GM23338 (cell line): ENCODE measurements around the gene MAMLD1. TPM values are rescaled to one million over a fixed set of nuclear protein-coding genes. Genes with fewer than 3 reads are reported as not detected.

Experiments
- ATAC-seq: fragments of 200-7000 bp; cut with Tn5 transposase; 3 replicates; pipeline ENCODE4 v1.9.1; 2020
- DNase-seq: peaks from one replicate; pipeline ENCODE4 v3.0.0-alpha.2; 2015; ENCODE audit warnings: low spot score
- H2AFZ ChIP-seq: fragments of 200-600 bp; sonication (generic); 2 replicates; pipeline ENCODE4 v1.8.0; 2016; ENCODE audit warnings: antibody characterized with exemption, mild to moderate bottlenecking, moderate library complexity
- H3F3A ChIP-seq: fragments of 200-600 bp; sonication (generic); replicated peaks from 2 replicates; pipeline ENCODE4 v1.8.0; 2017; ENCODE audit warnings: antibody characterized with exemption, mixed run types, low read depth
- H3K27ac ChIP-seq: fragments of 200-600 bp; sonication (generic); 2 replicates; pipeline ENCODE4 v1.6.1; 2016; ENCODE audit warnings: low read depth
- H3K27me3 ChIP-seq: fragments of 200-600 bp; sonication (generic); 2 replicates; pipeline ENCODE4 v1.8.0; 2016; ENCODE audit warnings: mild to moderate bottlenecking, mixed run types, moderate library complexity; ENCODE audit not compliant: insufficient read depth
- H3K36me3 ChIP-seq: fragments of 200-600 bp; sonication (generic); 2 replicates; pipeline ENCODE4 v1.8.0; 2016; ENCODE audit warnings: mild to moderate bottlenecking; ENCODE audit not compliant: insufficient read depth
- H3K4me1 ChIP-seq: fragments of 200-600 bp; sonication (generic); 2 replicates; pipeline ENCODE4 v1.8.0; 2016; ENCODE audit warnings: mild to moderate bottlenecking, moderate library complexity; ENCODE audit not compliant: insufficient read depth
- H3K4me2 ChIP-seq: fragments of 200-600 bp; sonication (generic); 2 replicates; pipeline ENCODE4 v1.7.1; 2017; ENCODE audit warnings: mixed run types
- H3K4me3 ChIP-seq: fragments of 200-600 bp; sonication (generic); 2 replicates; pipeline ENCODE4 v1.6.1; 2016; ENCODE audit warnings: mixed run types
- H3K79me2 ChIP-seq: fragments of 200-600 bp; sonication (generic); replicated peaks from 2 replicates; pipeline ENCODE4 v1.8.0; 2017; ENCODE audit warnings: mild to moderate bottlenecking; ENCODE audit not compliant: insufficient read depth
- H3K9me2 ChIP-seq: fragments of 200-600 bp; sonication (generic); 2 replicates; pipeline ENCODE4 v1.8.0; 2017; ENCODE audit not compliant: insufficient read depth
- H4K20me1 ChIP-seq: fragments of 200-600 bp; sonication (generic); replicated peaks from 2 replicates; pipeline ENCODE4 v1.8.0; 2017; ENCODE audit warnings: mild to moderate bottlenecking; ENCODE audit not compliant: insufficient read depth
- H3K27ac Mint-ChIP-seq: 2 replicates; pipeline ENCODE4 v1.8.0; 2020; ENCODE audit warnings: inconsistent platforms, mild to moderate bottlenecking, moderate library complexity, mixed read lengths
- H3K27me3 Mint-ChIP-seq: 3 replicates; pipeline ENCODE4 v1.8.0; 2022; ENCODE audit warnings: low read depth, mild to moderate bottlenecking, moderate library complexity, mixed read lengths, inconsistent platforms; ENCODE audit not compliant: insufficient read depth, poor library complexity
- H3K36me3 Mint-ChIP-seq: 3 replicates; pipeline ENCODE4 v1.8.0; 2021; ENCODE audit warnings: low read depth, mild to moderate bottlenecking, inconsistent platforms, moderate library complexity, mixed read lengths
- H3K4me1 Mint-ChIP-seq: 3 replicates; pipeline ENCODE4 v1.8.0; 2020; ENCODE audit warnings: mild to moderate bottlenecking, inconsistent platforms, mixed read lengths
- H3K4me3 Mint-ChIP-seq: 3 replicates; pipeline ENCODE4 v1.8.0; 2021; ENCODE audit warnings: moderate library complexity, mild to moderate bottlenecking, inconsistent platforms, mixed read lengths
- H3K9me3 Mint-ChIP-seq: 3 replicates; pipeline ENCODE4 v1.8.0; 2020; ENCODE audit warnings: moderate library complexity, mild to moderate bottlenecking, inconsistent platforms, mixed read lengths
- NANOG ChIP-seq: IDR thresholded peaks from 2 replicates; pipeline ENCODE4 v1.6.1; 2016; ENCODE audit warnings: antibody characterized with exemption, borderline replicate concordance
- POLR2AphosphoS5 ChIP-seq: IDR thresholded peaks from 2 replicates; pipeline ENCODE4 v1.6.1; 2016; ENCODE audit warnings: antibody characterized with exemption, low read depth
- ZNF114 ChIP-seq: fragments of 250-450 bp; sonication (Bioruptor Pico); IDR thresholded peaks from 2 replicates; pipeline ENCODE4 v1.5.0; 2020; ENCODE audit warnings: mild to moderate bottlenecking, moderate library complexity
- polyA plus RNA-seq: library from polyadenylated mRNA; unstranded; fragments of >200 nt; fragmentation: Nextera tagmentation; extraction: Ambion mirVana; gene quantifications from 2 replicates; pipeline ENCODE4 v1.2.1, GENCODE V29; 2016
- total RNA-seq: library from RNA; depleted of rRNA; stranded (reverse); fragments of >200 nt; shearing (Covaris generic); gene quantifications from 2 replicates; pipeline ENCODE4 v1.2.3, GENCODE V29; 2014
- TF ChIP-seq, protein P1 (sequence below): fragments of 250-450 bp; sonication (Bioruptor Pico); IDR thresholded peaks from 2 replicates; pipeline ENCODE4 v1.5.0; 2020; ENCODE audit warnings: mild to moderate bottlenecking, moderate library complexity
- TF ChIP-seq, protein P2 (sequence below), 2 experiments: fragments of 200-600 bp in 1 of 2; sonication (generic) in 1 of 2; conservative IDR thresholded peaks; 2 replicates each; pipeline versions ENCODE4 v1.5.1 to v1.6.1; 2016 to 2017; ENCODE audit warnings: antibody characterized with exemption in 2 of 2, low read depth in 2 of 2, mild to moderate bottlenecking in 2 of 2, moderate library complexity in 1 of 2
- TF ChIP-seq, protein P3 (sequence below): IDR thresholded peaks from 2 replicates; pipeline ENCODE4 v1.6.1; 2016; ENCODE audit warnings: antibody characterized with exemption

MAMLD1 gene
- total and polyA plus RNA-seq, 2 experiments from 2014 or later = 0.13 to 0.21 TPM

DNA sequence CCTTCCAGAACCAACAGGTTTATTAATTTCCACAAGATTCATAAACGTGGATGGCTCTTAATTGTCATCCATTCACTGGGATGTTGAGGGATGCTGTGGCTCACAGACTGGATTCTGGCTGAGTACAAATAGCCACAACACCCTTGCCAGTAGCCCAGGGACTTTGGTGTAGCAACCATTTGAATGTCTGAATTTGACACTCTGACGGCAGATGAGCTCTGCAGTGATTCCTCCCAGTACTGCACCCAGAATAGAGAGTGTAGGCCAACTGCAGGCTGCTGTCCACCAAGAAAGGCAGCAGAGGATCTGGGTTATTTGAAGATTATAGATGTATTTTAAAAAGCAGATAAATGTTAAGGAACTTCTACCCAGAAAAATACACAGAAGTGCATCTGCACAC, 15.6 kb upstream of the MAMLD1 start (continued):
- TF ChIP-seq, protein P1, sequence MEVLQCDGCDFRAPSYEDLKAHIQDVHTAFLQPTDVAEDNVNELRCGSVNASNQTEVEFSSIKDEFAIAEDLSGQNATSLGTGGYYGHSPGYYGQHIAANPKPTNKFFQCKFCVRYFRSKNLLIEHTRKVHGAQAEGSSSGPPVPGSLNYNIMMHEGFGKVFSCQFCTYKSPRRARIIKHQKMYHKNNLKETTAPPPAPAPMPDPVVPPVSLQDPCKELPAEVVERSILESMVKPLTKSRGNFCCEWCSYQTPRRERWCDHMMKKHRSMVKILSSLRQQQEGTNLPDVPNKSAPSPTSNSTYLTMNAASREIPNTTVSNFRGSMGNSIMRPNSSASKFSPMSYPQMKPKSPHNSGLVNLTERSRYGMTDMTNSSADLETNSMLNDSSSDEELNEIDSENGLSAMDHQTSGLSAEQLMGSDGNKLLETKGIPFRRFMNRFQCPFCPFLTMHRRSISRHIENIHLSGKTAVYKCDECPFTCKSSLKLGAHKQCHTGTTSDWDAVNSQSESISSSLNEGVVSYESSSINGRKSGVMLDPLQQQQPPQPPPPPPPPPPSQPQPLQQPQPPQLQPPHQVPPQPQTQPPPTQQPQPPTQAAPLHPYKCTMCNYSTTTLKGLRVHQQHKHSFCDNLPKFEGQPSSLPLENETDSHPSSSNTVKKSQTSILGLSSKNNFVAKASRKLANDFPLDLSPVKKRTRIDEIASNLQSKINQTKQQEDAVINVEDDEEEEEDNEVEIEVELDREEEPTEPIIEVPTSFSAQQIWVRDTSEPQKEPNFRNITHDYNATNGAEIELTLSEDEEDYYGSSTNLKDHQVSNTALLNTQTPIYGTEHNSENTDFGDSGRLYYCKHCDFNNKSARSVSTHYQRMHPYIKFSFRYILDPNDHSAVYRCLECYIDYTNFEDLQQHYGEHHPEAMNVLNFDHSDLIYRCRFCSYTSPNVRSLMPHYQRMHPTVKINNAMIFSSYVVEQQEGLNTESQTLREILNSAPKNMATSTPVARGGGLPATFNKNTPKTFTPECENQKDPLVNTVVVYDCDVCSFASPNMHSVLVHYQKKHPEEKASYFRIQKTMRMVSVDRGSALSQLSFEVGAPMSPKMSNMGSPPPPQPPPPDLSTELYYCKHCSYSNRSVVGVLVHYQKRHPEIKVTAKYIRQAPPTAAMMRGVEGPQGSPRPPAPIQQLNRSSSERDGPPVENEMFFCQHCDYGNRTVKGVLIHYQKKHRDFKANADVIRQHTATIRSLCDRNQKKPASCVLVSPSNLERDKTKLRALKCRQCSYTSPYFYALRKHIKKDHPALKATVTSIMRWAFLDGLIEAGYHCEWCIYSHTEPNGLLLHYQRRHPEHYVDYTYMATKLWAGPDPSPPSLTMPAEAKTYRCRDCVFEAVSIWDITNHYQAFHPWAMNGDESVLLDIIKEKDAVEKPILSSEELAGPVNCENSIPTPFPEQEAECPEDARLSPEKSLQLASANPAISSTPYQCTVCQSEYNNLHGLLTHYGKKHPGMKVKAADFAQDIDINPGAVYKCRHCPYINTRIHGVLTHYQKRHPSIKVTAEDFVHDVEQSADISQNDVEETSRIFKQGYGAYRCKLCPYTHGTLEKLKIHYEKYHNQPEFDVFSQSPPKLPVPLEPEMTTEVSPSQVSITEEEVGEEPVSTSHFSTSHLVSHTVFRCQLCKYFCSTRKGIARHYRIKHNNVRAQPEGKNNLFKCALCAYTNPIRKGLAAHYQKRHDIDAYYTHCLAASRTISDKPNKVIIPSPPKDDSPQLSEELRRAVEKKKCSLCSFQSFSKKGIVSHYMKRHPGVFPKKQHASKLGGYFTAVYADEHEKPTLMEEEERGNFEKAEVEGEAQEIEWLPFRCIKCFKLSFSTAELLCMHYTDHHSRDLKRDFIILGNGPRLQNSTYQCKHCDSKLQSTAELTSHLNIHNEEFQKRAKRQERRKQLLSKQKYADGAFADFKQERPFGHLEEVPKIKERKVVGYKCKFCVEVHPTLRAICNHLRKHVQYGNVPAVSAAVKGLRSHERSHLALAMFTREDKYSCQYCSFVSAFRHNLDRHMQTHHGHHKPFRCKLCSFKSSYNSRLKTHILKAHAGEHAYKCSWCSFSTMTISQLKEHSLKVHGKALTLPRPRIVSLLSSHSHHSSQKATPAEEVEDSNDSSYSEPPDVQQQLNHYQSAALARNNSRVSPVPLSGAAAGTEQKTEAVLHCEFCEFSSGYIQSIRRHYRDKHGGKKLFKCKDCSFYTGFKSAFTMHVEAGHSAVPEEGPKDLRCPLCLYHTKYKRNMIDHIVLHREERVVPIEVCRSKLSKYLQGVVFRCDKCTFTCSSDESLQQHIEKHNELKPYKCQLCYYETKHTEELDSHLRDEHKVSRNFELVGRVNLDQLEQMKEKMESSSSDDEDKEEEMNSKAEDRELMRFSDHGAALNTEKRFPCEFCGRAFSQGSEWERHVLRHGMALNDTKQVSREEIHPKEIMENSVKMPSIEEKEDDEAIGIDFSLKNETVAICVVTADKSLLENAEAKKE = no peak

DNA sequence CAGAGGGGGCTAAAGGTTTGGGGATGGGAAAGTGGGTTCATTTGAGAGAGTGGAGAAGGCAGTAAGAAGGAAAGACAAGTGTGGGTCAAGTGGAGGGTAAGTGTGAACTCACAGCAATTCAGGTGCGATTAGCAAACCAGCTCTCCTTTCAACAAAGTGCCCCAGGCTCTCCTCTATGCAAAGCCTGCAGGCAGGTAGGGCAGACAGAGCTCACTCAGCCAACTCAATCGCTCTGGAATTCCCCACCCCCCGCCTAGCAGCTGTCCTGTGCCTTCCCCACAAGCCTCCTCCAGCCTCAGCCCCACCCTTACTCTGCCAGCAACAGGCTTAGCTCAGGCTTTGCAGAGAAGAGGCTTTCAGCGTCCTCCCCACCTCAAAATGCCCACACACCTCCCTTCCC, 14.8 kb upstream of the MAMLD1 start:
- Mint-ChIP-seq H3K4me1 (peaks cover 11% of the 10 kb centered on the region), H3K4me3 (peak overlapping the region; percentile 43; the same call in 2 of the 3 replicates), H3K36me3 (no peaks in the 10 kb centered on the region), H3K27me3 (peaks cover 6% of the 10 kb centered on the region), H3K9me3 (no peaks in the 10 kb centered on the region), H3K27ac (peak overlapping the region; percentile 47; the same call in 1 of the 2 replicates)
- H3F3A ChIP-seq = no peaks in the 10 kb centered on the region
- 0 out of 2 replicates have a peak overlapping the region, but pooled peaks have one; percentile 38 for H3K4me2 ChIP-seq
- H2AFZ ChIP-seq = no peak overlapping the region
- H3K9me2 ChIP-seq = no peaks in the 10 kb centered on the region
- DNase-seq = peak; percentile 76
- H3K36me3 ChIP-seq = no peaks in the 10 kb centered on the region
- peak; percentile 100 for ATAC-seq
- no peaks in the 10 kb centered on the region for H3K79me2 ChIP-seq
- H3K4me1 ChIP-seq = peaks cover 9% of the 10 kb centered on the region; the same call in 1 of the 2 replicates
- no peak overlapping the region for H3K4me3 ChIP-seq
- TF ChIP-seq, protein P2, sequence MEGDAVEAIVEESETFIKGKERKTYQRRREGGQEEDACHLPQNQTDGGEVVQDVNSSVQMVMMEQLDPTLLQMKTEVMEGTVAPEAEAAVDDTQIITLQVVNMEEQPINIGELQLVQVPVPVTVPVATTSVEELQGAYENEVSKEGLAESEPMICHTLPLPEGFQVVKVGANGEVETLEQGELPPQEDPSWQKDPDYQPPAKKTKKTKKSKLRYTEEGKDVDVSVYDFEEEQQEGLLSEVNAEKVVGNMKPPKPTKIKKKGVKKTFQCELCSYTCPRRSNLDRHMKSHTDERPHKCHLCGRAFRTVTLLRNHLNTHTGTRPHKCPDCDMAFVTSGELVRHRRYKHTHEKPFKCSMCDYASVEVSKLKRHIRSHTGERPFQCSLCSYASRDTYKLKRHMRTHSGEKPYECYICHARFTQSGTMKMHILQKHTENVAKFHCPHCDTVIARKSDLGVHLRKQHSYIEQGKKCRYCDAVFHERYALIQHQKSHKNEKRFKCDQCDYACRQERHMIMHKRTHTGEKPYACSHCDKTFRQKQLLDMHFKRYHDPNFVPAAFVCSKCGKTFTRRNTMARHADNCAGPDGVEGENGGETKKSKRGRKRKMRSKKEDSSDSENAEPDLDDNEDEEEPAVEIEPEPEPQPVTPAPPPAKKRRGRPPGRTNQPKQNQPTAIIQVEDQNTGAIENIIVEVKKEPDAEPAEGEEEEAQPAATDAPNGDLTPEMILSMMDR (conservative IDR thresholded peaks at IDR 0.05; ENCODE audit: low read depth in 2 of 2) = no peak
- TF ChIP-seq, protein P1 = peak; percentile 56; the same call in 1 of the 2 replicates
- no peak for TF ChIP-seq NANOG
- TF ChIP-seq, protein P3, sequence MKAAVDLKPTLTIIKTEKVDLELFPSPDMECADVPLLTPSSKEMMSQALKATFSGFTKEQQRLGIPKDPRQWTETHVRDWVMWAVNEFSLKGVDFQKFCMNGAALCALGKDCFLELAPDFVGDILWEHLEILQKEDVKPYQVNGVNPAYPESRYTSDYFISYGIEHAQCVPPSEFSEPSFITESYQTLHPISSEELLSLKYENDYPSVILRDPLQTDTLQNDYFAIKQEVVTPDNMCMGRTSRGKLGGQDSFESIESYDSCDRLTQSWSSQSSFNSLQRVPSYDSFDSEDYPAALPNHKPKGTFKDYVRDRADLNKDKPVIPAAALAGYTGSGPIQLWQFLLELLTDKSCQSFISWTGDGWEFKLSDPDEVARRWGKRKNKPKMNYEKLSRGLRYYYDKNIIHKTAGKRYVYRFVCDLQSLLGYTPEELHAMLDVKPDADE = no peak
- no peak for TF ChIP-seq POLR2AphosphoS5
- no peak for TF ChIP-seq ZNF114 (CRISPR knock-in tag)
- no peak overlapping the region for H3K27ac ChIP-seq
- no peaks in the 10 kb centered on the region for H3K27me3 ChIP-seq
- H4K20me1 ChIP-seq = no peaks in the 10 kb centered on the region
